Measurements from ENCODE around the gene ARHGEF4. TPM values are rescaled to one million over a fixed set of nuclear protein-coding genes. Genes with fewer than 3 reads are reported as not detected.

Gene ARHGEF4
- total and polyA plus RNA-seq, 10 of the 15 experiments (the other 5 are each of a cell fraction or from before 2014, with no cell fraction given) = 0.02 to 0.24 (median 0.16) TPM; not detected in 6

DNA sequence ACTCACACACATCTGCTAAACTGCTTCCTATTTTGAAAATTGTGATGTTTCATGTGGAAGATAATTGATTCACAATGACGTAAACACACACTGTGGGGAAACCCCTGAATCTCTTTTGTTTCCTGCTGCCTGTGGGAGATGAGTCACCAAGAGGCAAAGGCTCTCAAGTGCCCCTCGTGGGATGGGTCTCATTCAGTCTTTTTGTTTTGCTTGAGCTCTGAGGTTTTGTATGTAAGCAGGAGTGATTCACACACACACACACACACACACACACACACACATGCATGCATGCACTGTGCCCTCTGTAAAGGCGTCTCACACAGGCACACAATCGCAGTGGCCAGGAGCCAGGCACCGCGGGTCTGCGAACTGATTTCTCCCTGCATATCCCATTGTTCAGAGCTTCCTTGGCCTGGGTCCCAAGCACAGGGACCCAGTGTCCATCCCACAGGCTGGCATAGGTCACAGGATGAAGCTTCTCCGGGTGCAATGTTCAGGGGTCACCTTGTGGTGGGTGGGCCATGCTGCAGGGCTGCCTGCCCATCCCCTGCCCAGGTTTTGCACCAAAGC lies 12.1 kb upstream of the ARHGEF4 start (continued):
- TF ChIP-seq, protein P1, sequence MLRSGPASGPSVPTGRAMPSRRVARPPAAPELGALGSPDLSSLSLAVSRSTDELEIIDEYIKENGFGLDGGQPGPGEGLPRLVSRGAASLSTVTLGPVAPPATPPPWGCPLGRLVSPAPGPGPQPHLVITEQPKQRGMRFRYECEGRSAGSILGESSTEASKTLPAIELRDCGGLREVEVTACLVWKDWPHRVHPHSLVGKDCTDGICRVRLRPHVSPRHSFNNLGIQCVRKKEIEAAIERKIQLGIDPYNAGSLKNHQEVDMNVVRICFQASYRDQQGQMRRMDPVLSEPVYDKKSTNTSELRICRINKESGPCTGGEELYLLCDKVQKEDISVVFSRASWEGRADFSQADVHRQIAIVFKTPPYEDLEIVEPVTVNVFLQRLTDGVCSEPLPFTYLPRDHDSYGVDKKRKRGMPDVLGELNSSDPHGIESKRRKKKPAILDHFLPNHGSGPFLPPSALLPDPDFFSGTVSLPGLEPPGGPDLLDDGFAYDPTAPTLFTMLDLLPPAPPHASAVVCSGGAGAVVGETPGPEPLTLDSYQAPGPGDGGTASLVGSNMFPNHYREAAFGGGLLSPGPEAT (IDR thresholded peaks at IDR 0.05; ENCODE audit: low read depth) = peak; percentile 73
- TF ChIP-seq BACH1 (IDR thresholded peaks at IDR 0.05; ENCODE audit: borderline replicate concordance) = no peak; the same call in 1 of the 2 replicates
- peak; percentile 99 for TF ChIP-seq ATF7 (IDR thresholded peaks at IDR 0.05; ENCODE audit: low read depth)
- TF ChIP-seq SRF (IDR thresholded peaks at IDR 0.05; ENCODE audit: low read depth in 2 of 2, low read length in 2 of 2) = no peak
- no peak for TF ChIP-seq CHD1 (IDR thresholded peaks at IDR 0.05; ENCODE audit: low read depth, low read length)
- TF ChIP-seq STAT1 (conservative IDR thresholded peaks at IDR 0.05) = no peak
- TF ChIP-seq RELA (IDR thresholded peaks at IDR 0.05; ENCODE audit: borderline replicate concordance, partially characterized antibody) = peak; percentile 75
- TF ChIP-seq, protein P2, sequence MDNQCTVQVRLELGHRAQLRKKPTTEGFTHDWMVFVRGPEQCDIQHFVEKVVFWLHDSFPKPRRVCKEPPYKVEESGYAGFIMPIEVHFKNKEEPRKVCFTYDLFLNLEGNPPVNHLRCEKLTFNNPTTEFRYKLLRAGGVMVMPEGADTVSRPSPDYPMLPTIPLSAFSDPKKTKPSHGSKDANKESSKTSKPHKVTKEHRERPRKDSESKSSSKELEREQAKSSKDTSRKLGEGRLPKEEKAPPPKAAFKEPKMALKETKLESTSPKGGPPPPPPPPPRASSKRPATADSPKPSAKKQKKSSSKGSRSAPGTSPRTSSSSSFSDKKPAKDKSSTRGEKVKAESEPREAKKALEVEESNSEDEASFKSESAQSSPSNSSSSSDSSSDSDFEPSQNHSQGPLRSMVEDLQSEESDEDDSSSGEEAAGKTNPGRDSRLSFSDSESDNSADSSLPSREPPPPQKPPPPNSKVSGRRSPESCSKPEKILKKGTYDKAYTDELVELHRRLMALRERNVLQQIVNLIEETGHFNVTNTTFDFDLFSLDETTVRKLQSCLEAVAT (IDR thresholded peaks at IDR 0.05) = 0 out of 2 replicates have a peak, but pooled peaks have one; percentile 30
- TF ChIP-seq TARDBP (IDR thresholded peaks at IDR 0.05; ENCODE audit: borderline replicate concordance) = no peak
- TF ChIP-seq, protein P3, sequence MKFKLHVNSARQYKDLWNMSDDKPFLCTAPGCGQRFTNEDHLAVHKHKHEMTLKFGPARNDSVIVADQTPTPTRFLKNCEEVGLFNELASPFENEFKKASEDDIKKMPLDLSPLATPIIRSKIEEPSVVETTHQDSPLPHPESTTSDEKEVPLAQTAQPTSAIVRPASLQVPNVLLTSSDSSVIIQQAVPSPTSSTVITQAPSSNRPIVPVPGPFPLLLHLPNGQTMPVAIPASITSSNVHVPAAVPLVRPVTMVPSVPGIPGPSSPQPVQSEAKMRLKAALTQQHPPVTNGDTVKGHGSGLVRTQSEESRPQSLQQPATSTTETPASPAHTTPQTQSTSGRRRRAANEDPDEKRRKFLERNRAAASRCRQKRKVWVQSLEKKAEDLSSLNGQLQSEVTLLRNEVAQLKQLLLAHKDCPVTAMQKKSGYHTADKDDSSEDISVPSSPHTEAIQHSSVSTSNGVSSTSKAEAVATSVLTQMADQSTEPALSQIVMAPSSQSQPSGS (IDR thresholded peaks at IDR 0.05; ENCODE audit: low read length) = peak; percentile 93
- TF ChIP-seq SMAD1 (IDR thresholded peaks at IDR 0.05; ENCODE audit: low read depth, partially characterized antibody) = no peak
- peak; percentile 37 to 67; a peak in 3 of 4 replicates for TF ChIP-seq BHLHE40 (IDR thresholded peaks at IDR 0.05; ENCODE audit: borderline replicate concordance in 1 of 2, low read depth in 2 of 2, low read length in 1 of 2)
- peak; percentile 88 for TF ChIP-seq CREB1 (IDR thresholded peaks at IDR 0.05; ENCODE audit: low read depth)
- peak; percentile 95 for TF ChIP-seq MTA2 (IDR thresholded peaks at IDR 0.05; ENCODE audit: low read depth)
- TF ChIP-seq, protein P4, sequence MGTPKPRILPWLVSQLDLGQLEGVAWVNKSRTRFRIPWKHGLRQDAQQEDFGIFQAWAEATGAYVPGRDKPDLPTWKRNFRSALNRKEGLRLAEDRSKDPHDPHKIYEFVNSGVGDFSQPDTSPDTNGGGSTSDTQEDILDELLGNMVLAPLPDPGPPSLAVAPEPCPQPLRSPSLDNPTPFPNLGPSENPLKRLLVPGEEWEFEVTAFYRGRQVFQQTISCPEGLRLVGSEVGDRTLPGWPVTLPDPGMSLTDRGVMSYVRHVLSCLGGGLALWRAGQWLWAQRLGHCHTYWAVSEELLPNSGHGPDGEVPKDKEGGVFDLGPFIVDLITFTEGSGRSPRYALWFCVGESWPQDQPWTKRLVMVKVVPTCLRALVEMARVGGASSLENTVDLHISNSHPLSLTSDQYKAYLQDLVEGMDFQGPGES (IDR thresholded peaks at IDR 0.05) = no peak
- peak in 1 of 2 experiments; percentile 85; a peak in 2 of 4 replicates for TF ChIP-seq EP300 (IDR thresholded peaks at IDR 0.05; ENCODE audit: borderline replicate concordance in 1 of 2, control insufficient read depth in 1 of 2, low read depth in 2 of 2, low read length in 2 of 2)
- TF ChIP-seq, protein P5, sequence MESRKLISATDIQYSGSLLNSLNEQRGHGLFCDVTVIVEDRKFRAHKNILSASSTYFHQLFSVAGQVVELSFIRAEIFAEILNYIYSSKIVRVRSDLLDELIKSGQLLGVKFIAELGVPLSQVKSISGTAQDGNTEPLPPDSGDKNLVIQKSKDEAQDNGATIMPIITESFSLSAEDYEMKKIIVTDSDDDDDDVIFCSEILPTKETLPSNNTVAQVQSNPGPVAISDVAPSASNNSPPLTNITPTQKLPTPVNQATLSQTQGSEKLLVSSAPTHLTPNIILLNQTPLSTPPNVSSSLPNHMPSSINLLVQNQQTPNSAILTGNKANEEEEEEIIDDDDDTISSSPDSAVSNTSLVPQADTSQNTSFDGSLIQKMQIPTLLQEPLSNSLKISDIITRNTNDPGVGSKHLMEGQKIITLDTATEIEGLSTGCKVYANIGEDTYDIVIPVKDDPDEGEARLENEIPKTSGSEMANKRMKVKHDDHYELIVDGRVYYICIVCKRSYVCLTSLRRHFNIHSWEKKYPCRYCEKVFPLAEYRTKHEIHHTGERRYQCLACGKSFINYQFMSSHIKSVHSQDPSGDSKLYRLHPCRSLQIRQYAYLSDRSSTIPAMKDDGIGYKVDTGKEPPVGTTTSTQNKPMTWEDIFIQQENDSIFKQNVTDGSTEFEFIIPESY (IDR thresholded peaks at IDR 0.05) = no peak
- no peak for TF ChIP-seq GABPA (IDR thresholded peaks at IDR 0.05; ENCODE audit: low read depth)
- no peak for TF ChIP-seq HDGF (IDR thresholded peaks at IDR 0.05)
- TF ChIP-seq IKZF2 (IDR thresholded peaks at IDR 0.05) = peak; percentile 79 to 85
- no peak for TF ChIP-seq ZZZ3 (IDR thresholded peaks at IDR 0.05; ENCODE audit: control insufficient read depth, insufficient read length, low read depth)
